K562 (cell line): ENCODE results near the gene RBM26. TPM values are rescaled to one million over a fixed set of nuclear protein-coding genes. Genes with fewer than 3 reads are reported as not detected.

ENCODE experiments used
- ATAC-seq: fragments of 200-7000 bp; cut with Tn5 transposase; 3 replicates; pipeline ENCODE4 v1.9.1; 2020; ENCODE audit warnings: moderate library complexity
- BruUV-seq: library from RNA; stranded (reverse); fragments of 400-500 nt; replicated peaks from 2 replicates; lab custom pipeline; 2021; lab: Mats Ljungman, UMichigan
- CTCF ChIA-PET: fragments of 300-600 bp; formaldehyde crosslinking; extraction: SDS; loops from one replicate; lab custom pipeline; 2021; ENCODE audit warnings: low intra/inter-chr PET ratio; lab: Yijun Ruan, JAX
- POLR2A ChIA-PET: fragments of 300-600, 350-650 bp; sonication (Branson Sonifier 250); formaldehyde crosslinking; extraction: SDS; loops from one replicate; lab custom pipeline; 2021; ENCODE audit warnings: antibody characterized with exemption, inconsistent platforms; lab: Yijun Ruan, JAX
- DNase-seq, 4 experiments: peaks; one replicate each; pipeline versions ENCODE4 v3.0.0 to v3.0.0-alpha.2; 2011 to 2018; ENCODE audit warnings: low spot score in 3 of 4, mixed read lengths in 3 of 4; ENCODE audit errors: extremely low read depth in 1 of 4
- FAIRE-seq: peaks from 2 replicates; lab custom pipeline; 2011; peaks lifted over from hg19 to GRCh38; lab: Jason Lieb, UNC
- H2AFZ ChIP-seq: 2 replicates; pipeline ENCODE4 v1.6.0; 2011; ENCODE audit warnings: low read depth, low read length, control low read depth, inconsistent platforms
- H3K27ac ChIP-seq: fragments of 200-600 bp; 3 replicates; pipeline ENCODE4 v1.8.0; 2011; ENCODE audit warnings: low read depth, mild to moderate bottlenecking, control low read depth, inconsistent platforms, low read length, moderate library complexity, mixed read lengths; ENCODE audit errors: extremely low read depth
- H3K27me3 ChIP-seq, 2 experiments: fragments of 300-600 bp in 1 of 2; 2 replicates in 1 of 2; 3 replicates in 1 of 2; pipeline versions ENCODE4 v1.6.0 to v1.8.0; 2011; ENCODE audit warnings: inconsistent platforms in 2 of 2, low read length in 2 of 2, mild to moderate bottlenecking in 1 of 2, mixed read lengths in 1 of 2, moderate library complexity in 1 of 2; ENCODE audit not compliant: control insufficient read depth in 2 of 2, insufficient read depth in 2 of 2
- H3K36me3 ChIP-seq: fragments of 300-600 bp; 3 replicates; pipeline ENCODE4 v1.8.0; 2011; ENCODE audit warnings: mild to moderate bottlenecking, low read length, inconsistent platforms; ENCODE audit not compliant: control insufficient read depth, insufficient read depth
- H3K4me1 ChIP-seq, 2 experiments: fragments of 200-600 bp in 1 of 2; replicated peaks in 1 of 2; 2 replicates in 1 of 2; 3 replicates in 1 of 2; pipeline versions ENCODE4 v1.5.1 to v1.8.0; 2011; ENCODE audit warnings: inconsistent platforms in 2 of 2, low read length in 2 of 2, mild to moderate bottlenecking in 1 of 2, mixed read lengths in 1 of 2, moderate library complexity in 1 of 2; ENCODE audit not compliant: control insufficient read depth in 2 of 2, insufficient read depth in 2 of 2
- H3K4me2 ChIP-seq: 2 replicates; pipeline ENCODE4 v1.6.1; 2011; ENCODE audit warnings: low read length, control low read depth, inconsistent platforms, mixed read lengths; ENCODE audit not compliant: insufficient read depth
- H3K4me3 ChIP-seq: fragments of 200-600 bp; sonication (generic), shearing (Covaris generic); 2 replicates; pipeline ENCODE4 v1.5.1; 2016; ENCODE audit warnings: control low read depth, inconsistent platforms
- H3K79me2 ChIP-seq: fragments of 200-600 bp; 3 replicates; pipeline ENCODE4 v1.8.0; 2011; ENCODE audit warnings: low read length, inconsistent platforms; ENCODE audit not compliant: control insufficient read depth, insufficient read depth
- H3K9ac ChIP-seq, 2 experiments: 2 replicates each; pipeline versions ENCODE4 v1.6.0 to v1.6.1; 2011; ENCODE audit warnings: low read depth in 2 of 2, low read length in 2 of 2, control low read depth in 1 of 2, inconsistent platforms in 1 of 2, mild to moderate bottlenecking in 1 of 2, mixed read lengths in 1 of 2; ENCODE audit not compliant: insufficient read depth in 1 of 2
- H3K9me1 ChIP-seq: one replicate; pipeline ENCODE4 v1.6.0; 2011; ENCODE audit warnings: inconsistent platforms, mild to moderate bottlenecking, low read length, moderate library complexity; ENCODE audit not compliant: control insufficient read depth, insufficient read depth
- H3K9me3 ChIP-seq: replicated peaks from 2 replicates; pipeline ENCODE4 v1.5.1; 2011; ENCODE audit warnings: low read depth, low read length, inconsistent platforms; ENCODE audit not compliant: control insufficient read depth, insufficient read depth
- H4K20me1 ChIP-seq: replicated peaks from 2 replicates; pipeline ENCODE4 v1.6.1; 2011; ENCODE audit warnings: low read length, inconsistent platforms, mixed read lengths; ENCODE audit not compliant: control insufficient read depth, insufficient read depth
- ATF7 ChIP-seq: fragments of 450-650 bp; IDR thresholded peaks from 2 replicates; pipeline ENCODE4 v1.7.1; 2014; ENCODE audit warnings: mild to moderate bottlenecking, moderate library complexity
- KAT8 ChIP-seq: fragments of 450-650 bp; IDR thresholded peaks from 2 replicates; pipeline ENCODE4 v1.6.1; 2016; ENCODE audit warnings: low read depth, mild to moderate bottlenecking
- MTA2 ChIP-seq: fragments of 450-650 bp; IDR thresholded peaks from 2 replicates; pipeline ENCODE4 v1.6.1; 2016; ENCODE audit warnings: low read depth
- MXI1 ChIP-seq: IDR thresholded peaks from 2 replicates; pipeline ENCODE4 v1.6.1; 2011; ENCODE audit warnings: low read depth, mild to moderate bottlenecking, improper control_type of control experiment, low read length
- NCOA2 ChIP-seq, 2 experiments: fragments of 450-650 bp; IDR thresholded peaks; 2 replicates each; pipeline ENCODE4 v1.6.1; 2018; ENCODE audit warnings: mild to moderate bottlenecking in 2 of 2, moderate library complexity in 1 of 2; ENCODE audit not compliant: partially characterized antibody in 2 of 2
- RNF2 ChIP-seq: sonication (generic); IDR thresholded peaks from 2 replicates; pipeline ENCODE4 v1.6.1; 2016
- SMARCA4 ChIP-seq: fragments of 450-650 bp; IDR thresholded peaks from 2 replicates; pipeline ENCODE4 v1.6.1; 2016
- SREBF2 ChIP-seq: sonication (generic); formaldehyde crosslinking; IDR thresholded peaks from 2 replicates; pipeline ENCODE4 v1.4.0; 2020; ENCODE audit warnings: mild to moderate bottlenecking, missing genetic modification reagents
- THRAP3 ChIP-seq: fragments of 450-650 bp; IDR thresholded peaks from 2 replicates; pipeline ENCODE4 v1.6.1; 2016; ENCODE audit warnings: mild to moderate bottlenecking, inconsistent platforms, borderline replicate concordance
- XRCC4 ChIP-seq: IDR thresholded peaks from one replicate; pipeline ENCODE4 v1.6.1; 2011; ENCODE audit not compliant: insufficient read depth, insufficient read length; ENCODE audit errors: extremely low read depth
- ZBTB26 ChIP-seq: fragments of 450-650 bp; formaldehyde crosslinking; IDR thresholded peaks from 2 replicates; pipeline ENCODE4 v1.4.0; 2022; ENCODE audit warnings: missing genetic modification characterization
- ZHX1 ChIP-seq: fragments of 150-350 bp; conservative IDR thresholded peaks from 2 replicates; pipeline ENCODE4 v1.6.1; 2014; ENCODE audit warnings: low read length
- ZNF263 ChIP-seq: sonication (generic); formaldehyde crosslinking; IDR thresholded peaks from 2 replicates; pipeline ENCODE4 v1.8.0; 2022; ENCODE audit warnings: mild to moderate bottlenecking, missing genetic modification reagents, borderline replicate concordance
- WGBS: fragments of 100-300 bp; shearing (Covaris generic); methylation state at CpG from one replicate; pipeline ENCODE4 v1.1.6; 2016; ENCODE audit warnings: low coverage, mixed read lengths; ENCODE audit not compliant: insufficient coverage; ENCODE audit errors: missing lambda C conversion rate; 5-methylcytosine and 5-hydroxymethylcytosine counted together
- in situ Hi-C: fragments of 300-500 bp; cut with MboI; formaldehyde crosslinking; loops from 4 replicates; pipeline ENCODE4 v1.15.0; 2018; ENCODE audit warnings: inconsistent platforms, mixed read lengths
- intact Hi-C: fragments of 100-400 bp; cut with micrococcal nuclease; formaldehyde crosslinking; loops from 2 replicates; pipeline ENCODE4 v1.14.2; 2022
- polyA plus RNA-seq, 8 experiments: library from polyadenylated mRNA; depleted of rRNA in 4 of 8; stranded (reverse) in 5 of 8; unstranded in 3 of 8; fragments of >200 nt; fragmentation: Nextera tagmentation in 2 of 8; fragmentation: Illumina TruSeq in 1 of 8; extraction: Ambion mirVana in 2 of 8; extraction: Trizol in 1 of 8; gene quantifications; 2 replicates each; pipeline versions ENCODE4 v1.2.1 to v1.2.3, GENCODE V29; 2011 to 2014; ENCODE audit warnings: inconsistent platforms in 1 of 8, missing spikeins in 1 of 8
- total RNA-seq, 7 experiments: library from RNA; depleted of rRNA in 6 of 7; stranded (reverse); fragments of >200 nt in 6 of 7; fragmentation: Illumina TruSeq in 2 of 7; extraction: Trizol in 2 of 7; gene quantifications; 2 replicates each; pipeline versions ENCODE4 v1.2.1 to v1.2.3, GENCODE V29; 2011 to 2021; ENCODE audit warnings: low replicate concordance in 1 of 7

The RBM26 gene
- total and polyA plus RNA-seq, 9 of the 15 experiments (the other 6 are each of a cell fraction or from before 2014, with no cell fraction given): 10.0 to 42.4 (median 26.4) TPM

GRCh38 chr13:79369226-79369625, 36.8 kb downstream of the RBM26 start (continued):
- TF ChIP-seq ZHX1: no peak
- TF ChIP-seq ZNF263: no peak
- TF ChIP-seq KAT8: no peak
- no peak for TF ChIP-seq NCOA2 (IDR thresholded peaks at IDR 0.05; ENCODE audit: partially characterized antibody in 2 of 2)
- no peak for TF ChIP-seq SMARCA4

GRCh38 chr13:79365981-79366380, 40.1 kb downstream of the RBM26 start:
- no peaks in the 10 kb centered on the region for H3K4me1 ChIP-seq
- no peaks in the 10 kb centered on the region for H3K9me3 ChIP-seq
- H3K9ac ChIP-seq: no peak overlapping the region
- ATAC-seq: no peak
- H3K4me2 ChIP-seq: no peak overlapping the region
- H3K4me3 ChIP-seq: no peak overlapping the region
- CTCF ChIA-PET: no interaction called here
- H3K9me1 ChIP-seq: no peaks in the 10 kb centered on the region
- H2AFZ ChIP-seq: no peak overlapping the region
- FAIRE-seq: no peak
- H3K79me2 ChIP-seq: no peaks in the 10 kb centered on the region; the same call in 2 of the 3 replicates
- POLR2A ChIA-PET: no interaction called here
- no peaks in the 10 kb centered on the region for H3K27me3 ChIP-seq
- no peak overlapping the region for H3K27ac ChIP-seq
- intact Hi-C loops: no loop called here
- DNase-seq: no peak
- BruUV-seq: no TSS peak
- WGBS: 100% methylated on average over 2 of the region's 2 CpGs
- in situ Hi-C loops: no loop called here
- peaks cover 89% of the 10 kb centered on the region for H3K36me3 ChIP-seq
- TF ChIP-seq RNF2 (no peak), ATF7 (no peak), THRAP3 (no peak), XRCC4 (no peak), SREBF2 (CRISPR knock-in tag) (no peak), MXI1 (no peak), ZBTB26 (CRISPR knock-in tag) (no peak), MTA2 (no peak)
- no peaks in the 10 kb centered on the region for H4K20me1 ChIP-seq
